Measurements from ENCODE around the gene TMEM106B. TPM values are rescaled to one million over a fixed set of nuclear protein-coding genes. Genes with fewer than 3 reads are reported as not detected.

TMEM106B gene
- total and polyA plus RNA-seq, 2 donors (not counting 1 experiment from before 2014, with no cell fraction given), result 51.9 to 60.2 TPM

DNA sequence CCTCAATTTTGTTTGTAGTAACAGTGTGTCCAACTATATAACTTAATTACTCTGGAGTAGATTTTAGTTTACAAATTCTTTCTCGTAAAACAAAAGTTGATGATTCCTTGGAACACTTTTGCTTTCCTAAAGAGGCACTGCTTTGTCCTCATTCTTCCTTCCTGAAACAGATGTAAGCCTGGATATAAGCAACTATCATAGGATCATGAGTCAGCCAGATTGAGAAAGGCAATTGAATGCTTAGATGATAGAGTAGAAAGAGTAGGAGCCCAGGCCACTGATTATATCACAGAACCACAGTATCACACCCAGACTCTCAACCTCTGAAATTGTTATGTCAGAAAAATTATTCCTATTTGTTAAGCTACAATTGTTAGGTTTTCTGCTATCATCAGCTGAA is 69.9 kb downstream of the TMEM106B start:
- TF ChIP-seq, protein P1, sequence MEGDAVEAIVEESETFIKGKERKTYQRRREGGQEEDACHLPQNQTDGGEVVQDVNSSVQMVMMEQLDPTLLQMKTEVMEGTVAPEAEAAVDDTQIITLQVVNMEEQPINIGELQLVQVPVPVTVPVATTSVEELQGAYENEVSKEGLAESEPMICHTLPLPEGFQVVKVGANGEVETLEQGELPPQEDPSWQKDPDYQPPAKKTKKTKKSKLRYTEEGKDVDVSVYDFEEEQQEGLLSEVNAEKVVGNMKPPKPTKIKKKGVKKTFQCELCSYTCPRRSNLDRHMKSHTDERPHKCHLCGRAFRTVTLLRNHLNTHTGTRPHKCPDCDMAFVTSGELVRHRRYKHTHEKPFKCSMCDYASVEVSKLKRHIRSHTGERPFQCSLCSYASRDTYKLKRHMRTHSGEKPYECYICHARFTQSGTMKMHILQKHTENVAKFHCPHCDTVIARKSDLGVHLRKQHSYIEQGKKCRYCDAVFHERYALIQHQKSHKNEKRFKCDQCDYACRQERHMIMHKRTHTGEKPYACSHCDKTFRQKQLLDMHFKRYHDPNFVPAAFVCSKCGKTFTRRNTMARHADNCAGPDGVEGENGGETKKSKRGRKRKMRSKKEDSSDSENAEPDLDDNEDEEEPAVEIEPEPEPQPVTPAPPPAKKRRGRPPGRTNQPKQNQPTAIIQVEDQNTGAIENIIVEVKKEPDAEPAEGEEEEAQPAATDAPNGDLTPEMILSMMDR (conservative IDR thresholded peaks at IDR 0.05 in 1 of 2, IDR thresholded peaks at IDR 0.05 in 1 of 2; ENCODE audit: low read depth in 1 of 2, low read length in 2 of 2), result no peak
- TF ChIP-seq EZH2 (IDR thresholded peaks at IDR 0.05; ENCODE audit: low read length, missing control alignments), result no peak
- Histone ChIP-seq H3K27ac (ENCODE audit: insufficient read depth, low read length) (no peak overlapping the region), H3K79me2 (ENCODE audit: control insufficient read depth, insufficient read depth, low read length) (no peaks in the 10 kb centered on the region), H3K9ac (ENCODE audit: insufficient read depth, low read length) (no peak overlapping the region), H3K9me3 (ENCODE audit: control insufficient read depth, insufficient read depth, low read depth, low read length) (no peaks in the 10 kb centered on the region), H3K36me3 (ENCODE audit: control insufficient read depth, insufficient read depth, low read length) (no peaks in the 10 kb centered on the region), H3K4me3 (replicated peaks in 1 of 4; ENCODE audit: control extremely low read depth in 1 of 4, insufficient read depth in 1 of 4, low read depth in 3 of 4, low read length in 4 of 4) (no peak overlapping the region), H3K27me3 (ENCODE audit: control insufficient read depth, insufficient read depth, low read length) (no peaks in the 10 kb centered on the region), H2AFZ (ENCODE audit: low read length) (no peak overlapping the region), H3K4me2 (ENCODE audit: extremely low read depth, insufficient read depth, low read length) (no peak overlapping the region), H4K20me1 (ENCODE audit: control insufficient read depth, extremely low read depth, insufficient read depth, low read length) (no peaks in the 10 kb centered on the region), H3K4me1 (ENCODE audit: control insufficient read depth, extremely low read depth, insufficient read depth, low read length) (no peaks in the 10 kb centered on the region)
- peak; percentile 42 to 48 for DNase-seq (ENCODE audit: low read depth in 2 of 2)

DNA sequence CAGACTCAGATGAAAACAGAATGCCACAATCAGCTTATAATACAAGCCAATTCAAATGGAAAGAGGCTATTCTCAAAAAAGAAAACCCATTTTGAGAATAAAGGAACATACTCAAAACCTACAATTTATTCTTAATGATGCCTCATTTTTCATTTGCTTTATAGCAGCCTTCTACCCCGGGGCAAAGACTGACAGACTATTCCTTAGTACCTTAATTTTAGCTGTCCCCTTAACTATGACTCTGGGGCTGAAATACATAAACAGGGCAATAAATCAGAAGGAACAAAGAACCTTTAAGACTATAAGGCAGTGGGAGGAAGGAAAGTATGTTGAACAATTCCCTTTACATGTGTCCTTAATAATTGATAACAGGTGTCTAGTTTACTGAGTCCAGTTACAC is 76.8 kb downstream of the TMEM106B start:
- TF ChIP-seq, protein P1 (conservative IDR thresholded peaks at IDR 0.05 in 1 of 2, IDR thresholded peaks at IDR 0.05 in 1 of 2; ENCODE audit: low read depth in 1 of 2, low read length in 2 of 2), result no peak
- TF ChIP-seq EZH2 (IDR thresholded peaks at IDR 0.05; ENCODE audit: low read length, missing control alignments), result no peak
- H3K9ac ChIP-seq (ENCODE audit: insufficient read depth, low read length), result no peak overlapping the region

DNA sequence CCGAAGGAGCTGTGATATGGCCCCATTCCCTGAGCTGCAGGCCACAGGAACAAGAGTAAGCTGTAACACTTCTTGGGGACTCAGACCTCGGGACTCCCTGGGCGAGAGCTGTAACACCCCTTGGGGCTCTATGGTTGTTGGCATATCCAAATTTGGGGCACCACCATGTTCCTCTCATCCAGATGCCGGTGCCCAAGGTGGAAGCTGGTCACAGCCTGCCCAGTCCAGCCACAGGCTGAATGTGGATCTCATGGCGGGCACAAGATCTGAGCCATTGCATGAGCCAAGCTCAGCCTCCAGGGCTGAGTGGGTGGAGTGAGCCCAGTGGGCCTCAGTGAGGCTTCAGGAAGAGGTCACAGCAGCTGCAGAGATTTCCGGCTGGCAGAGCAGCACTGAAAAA is 78.9 kb downstream of the TMEM106B start:
- no peak overlapping the region for H3K4me3 ChIP-seq (replicated peaks in 1 of 4; ENCODE audit: control extremely low read depth in 1 of 4, insufficient read depth in 1 of 4, low read depth in 3 of 4, low read length in 4 of 4)
- H3K36me3 ChIP-seq (ENCODE audit: control insufficient read depth, insufficient read depth, low read length), result no peaks in the 10 kb centered on the region
- no peak overlapping the region for H3K27ac ChIP-seq (ENCODE audit: insufficient read depth, low read length)
- H3K9ac ChIP-seq (ENCODE audit: insufficient read depth, low read length), result no peak overlapping the region
- TF ChIP-seq, protein P1 (conservative IDR thresholded peaks at IDR 0.05 in 1 of 2, IDR thresholded peaks at IDR 0.05 in 1 of 2; ENCODE audit: low read depth in 1 of 2, low read length in 2 of 2), result no peak
- TF ChIP-seq EZH2 (IDR thresholded peaks at IDR 0.05; ENCODE audit: low read length, missing control alignments), result no peak
- no peaks in the 10 kb centered on the region for H3K27me3 ChIP-seq (ENCODE audit: control insufficient read depth, insufficient read depth, low read length)
- no peak overlapping the region for H3K4me2 ChIP-seq (ENCODE audit: extremely low read depth, insufficient read depth, low read length)
- no peak for DNase-seq (ENCODE audit: low read depth in 2 of 2)
- H3K79me2 ChIP-seq (ENCODE audit: control insufficient read depth, insufficient read depth, low read length), result no peaks in the 10 kb centered on the region
- no peaks in the 10 kb centered on the region for H3K4me1 ChIP-seq (ENCODE audit: control insufficient read depth, extremely low read depth, insufficient read depth, low read length)
- H4K20me1 ChIP-seq (ENCODE audit: control insufficient read depth, extremely low read depth, insufficient read depth, low read length), result no peaks in the 10 kb centered on the region
- H2AFZ ChIP-seq (ENCODE audit: low read length), result no peak overlapping the region
- no peaks in the 10 kb centered on the region for H3K9me3 ChIP-seq (ENCODE audit: control insufficient read depth, insufficient read depth, low read depth, low read length)

More for the DNA sequence above, 76.8 kb downstream of the TMEM106B start:
- Histone ChIP-seq H3K27me3 (ENCODE audit: control insufficient read depth, insufficient read depth, low read length) (no peaks in the 10 kb centered on the region), H3K27ac (ENCODE audit: insufficient read depth, low read length) (no peak overlapping the region), H3K9me3 (ENCODE audit: control insufficient read depth, insufficient read depth, low read depth, low read length) (no peaks in the 10 kb centered on the region), H4K20me1 (ENCODE audit: control insufficient read depth, extremely low read depth, insufficient read depth, low read length) (no peaks in the 10 kb centered on the region), H3K4me3 (replicated peaks in 1 of 4; ENCODE audit: control extremely low read depth in 1 of 4, insufficient read depth in 1 of 4, low read depth in 3 of 4, low read length in 4 of 4) (no peak overlapping the region), H3K4me2 (ENCODE audit: extremely low read depth, insufficient read depth, low read length) (no peak overlapping the region), H2AFZ (ENCODE audit: low read length) (no peak overlapping the region), H3K4me1 (ENCODE audit: control insufficient read depth, extremely low read depth, insufficient read depth, low read length) (no peaks in the 10 kb centered on the region), H3K36me3 (ENCODE audit: control insufficient read depth, insufficient read depth, low read length) (no peaks in the 10 kb centered on the region), H3K79me2 (ENCODE audit: control insufficient read depth, insufficient read depth, low read length) (no peaks in the 10 kb centered on the region)
- no peak for DNase-seq (ENCODE audit: low read depth in 2 of 2)
